ENCODE results near the gene PFKM. TPM values are rescaled to one million over a fixed set of nuclear protein-coding genes. Genes with fewer than 3 reads are reported as not detected.

The PFKM gene
- total and polyA plus RNA-seq, 2 donors (not counting 3 experiments of a cell fraction or from before 2014, with no cell fraction given) = 53.4 to 74.4 TPM

DNA sequence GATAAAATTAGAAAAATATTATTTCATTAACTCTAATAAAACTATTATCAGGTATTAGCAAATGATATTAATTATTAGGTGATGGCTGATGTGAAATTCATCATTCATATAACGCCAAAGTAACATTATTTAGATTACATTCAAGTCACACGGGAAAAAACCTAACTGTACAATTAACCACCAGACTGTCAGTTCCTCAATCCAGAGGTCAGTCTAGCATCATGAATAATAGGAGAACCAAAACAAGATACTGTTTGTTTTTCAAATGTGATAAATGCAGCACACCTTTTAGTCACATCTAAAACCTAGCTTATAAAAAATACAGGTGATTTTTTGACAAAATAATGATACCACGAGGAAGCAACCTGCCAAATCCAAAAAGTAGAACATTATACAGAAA is 32.8 kb upstream of the PFKM start:
- POLR2A ChIA-PET = no interaction called here
- no peak overlapping the region for H3K4me3 ChIP-seq (replicated peaks in 1 of 3; ENCODE audit: insufficient read depth in 1 of 3, low read depth in 1 of 3, low read length in 3 of 3)
- no peaks in the 10 kb centered on the region for H3K27me3 ChIP-seq (ENCODE audit: control insufficient read depth in 2 of 2, insufficient read depth in 2 of 2, low read length in 2 of 2)
- no peaks in the 10 kb centered on the region for H4K20me1 ChIP-seq (replicated peaks; ENCODE audit: control insufficient read depth, extremely low read depth, insufficient read depth, low read length)
- no peaks in the 10 kb centered on the region for H3K79me2 ChIP-seq (ENCODE audit: control insufficient read depth, insufficient read depth, low read length)
- no peaks in the 10 kb centered on the region for H3K9me3 ChIP-seq (replicated peaks; ENCODE audit: control insufficient read depth, insufficient read depth, low read length)
- peaks cover 7 to 15% of the 10 kb centered on the region in 2 experiments for H3K36me3 ChIP-seq (ENCODE audit: control insufficient read depth in 2 of 2, extremely low read depth in 1 of 2, insufficient read depth in 2 of 2, low read length in 2 of 2)
- no peak overlapping the region for H2AFZ ChIP-seq (ENCODE audit: low read depth, low read length)
- BruUV-seq (replicated peaks) = no TSS peak
- no peaks in the 10 kb centered on the region for H3K4me1 ChIP-seq (ENCODE audit: control insufficient read depth, extremely low read depth, insufficient read depth, low read length)
- no peak overlapping the region for H3K27ac ChIP-seq (ENCODE audit: insufficient read depth, low read depth, low read length)
- FAIRE-seq = no peak
- CTCF ChIA-PET = no interaction called here
- intact Hi-C loops (cut with micrococcal nuclease) (no loop called here), dilution Hi-C loops (cut with MboI; ENCODE audit: extremely low pct_ligation_motif_present, low sequenced_read_pairs) (no loop called here)
- no peak for DNase-seq (ENCODE audit: low read depth, low spot score)
- no peak overlapping the region for H3K4me2 ChIP-seq (ENCODE audit: insufficient read depth, low read length)
- TF ChIP-seq JUN (IDR thresholded peaks at IDR 0.05; ENCODE audit: borderline replicate concordance, insufficient read depth, insufficient read length, low read depth) (no peak), POLR2A (IDR thresholded peaks at IDR 0.05; ENCODE audit: low read depth, low read length) (no peak)
- no peaks in the 10 kb centered on the region for H3K9me1 ChIP-seq (replicated peaks; ENCODE audit: control insufficient read depth, extremely low read depth, insufficient read depth, low read length)
- H3K9ac ChIP-seq (replicated peaks; ENCODE audit: extremely low read depth, insufficient read depth, low read length) = no peak overlapping the region

DNA sequence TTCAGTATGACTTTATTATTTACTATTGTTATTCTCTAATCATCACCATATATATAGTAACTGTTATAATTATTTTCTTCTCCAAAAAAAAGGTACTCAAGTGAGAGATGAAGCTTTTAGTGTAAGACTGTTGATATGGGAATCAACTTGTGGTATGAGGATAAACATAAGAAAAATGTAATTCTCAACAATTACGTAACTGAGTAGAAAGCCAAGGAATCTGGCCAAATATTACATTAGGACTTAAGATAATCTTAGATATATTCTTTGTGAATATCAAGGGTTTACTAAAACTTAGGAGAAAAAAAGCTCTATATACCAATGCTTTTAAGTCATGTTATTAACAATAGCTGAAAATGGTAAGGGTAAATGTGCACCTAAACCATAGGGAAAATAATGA is 26.6 kb upstream of the PFKM start:
- Histone ChIP-seq H4K20me1 (replicated peaks; ENCODE audit: control insufficient read depth, extremely low read depth, insufficient read depth, low read length) (no peaks in the 10 kb centered on the region), H3K4me3 (replicated peaks in 1 of 3; ENCODE audit: insufficient read depth in 1 of 3, low read depth in 1 of 3, low read length in 3 of 3) (no peak overlapping the region), H3K4me2 (ENCODE audit: insufficient read depth, low read length) (no peak overlapping the region), H3K9me3 (replicated peaks; ENCODE audit: control insufficient read depth, insufficient read depth, low read length) (no peaks in the 10 kb centered on the region), H2AFZ (ENCODE audit: low read depth, low read length) (no peak overlapping the region), H3K4me1 (ENCODE audit: control insufficient read depth, extremely low read depth, insufficient read depth, low read length) (no peaks in the 10 kb centered on the region), H3K9me1 (replicated peaks; ENCODE audit: control insufficient read depth, extremely low read depth, insufficient read depth, low read length) (no peaks in the 10 kb centered on the region), H3K27me3 (ENCODE audit: control insufficient read depth in 2 of 2, insufficient read depth in 2 of 2, low read length in 2 of 2) (no peaks in the 10 kb centered on the region), H3K9ac (replicated peaks; ENCODE audit: extremely low read depth, insufficient read depth, low read length) (no peak overlapping the region), H3K27ac (ENCODE audit: insufficient read depth, low read depth, low read length) (no peak overlapping the region), H3K79me2 (ENCODE audit: control insufficient read depth, insufficient read depth, low read length) (no peaks in the 10 kb centered on the region), H3K36me3 (ENCODE audit: control insufficient read depth in 2 of 2, extremely low read depth in 1 of 2, insufficient read depth in 2 of 2, low read length in 2 of 2) (peaks cover 5 to 7% of the 10 kb centered on the region in 2 experiments)
- FAIRE-seq (no peak), DNase-seq (ENCODE audit: low read depth, low spot score) (no peak)
- TF ChIP-seq POLR2AphosphoS5 (IDR thresholded peaks at IDR 0.05; ENCODE audit: insufficient read depth, low read depth, low read length) = no peak
- TF ChIP-seq GATA2 (IDR thresholded peaks at IDR 0.05; ENCODE audit: insufficient read depth, insufficient read length, low read depth, low read length) = no peak
- TF ChIP-seq MYC (IDR thresholded peaks at IDR 0.05; ENCODE audit: low read depth, low read length) = no peak
- TF ChIP-seq EZH2 (IDR thresholded peaks at IDR 0.05; ENCODE audit: borderline replicate concordance, low read depth, low read length, severe bottlenecking) = no peak
- TF ChIP-seq JUN (IDR thresholded peaks at IDR 0.05; ENCODE audit: borderline replicate concordance, insufficient read depth, insufficient read length, low read depth) = no peak
- ChIA-PET CTCF (interaction anchor here (0.8 kb wide), 1 partner anchor 9 kb away, joined by 3 read pairs; no protein-coding TSS in a partner anchor), POLR2A (no interaction called here)
- intact Hi-C loops (cut with micrococcal nuclease) = no loop called here
- no TSS peak for BruUV-seq (replicated peaks)
- dilution Hi-C loops (cut with MboI; ENCODE audit: extremely low pct_ligation_motif_present, low sequenced_read_pairs) = no loop called here
